ENCODE results near the gene RPE.

The RPE gene

GRCh38 chr2:210002158-210003157 lies at the start of gene RPE:
RPE (plus strand) TSS chr2:210002638; CDS start chr2:210002662, 24 bp downstream.
- TF ChIP-seq, protein P1, sequence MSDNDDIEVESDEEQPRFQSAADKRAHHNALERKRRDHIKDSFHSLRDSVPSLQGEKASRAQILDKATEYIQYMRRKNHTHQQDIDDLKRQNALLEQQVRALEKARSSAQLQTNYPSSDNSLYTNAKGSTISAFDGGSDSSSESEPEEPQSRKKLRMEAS (IDR thresholded peaks at IDR 0.05), result peak; percentile 63
- peak; percentile 79 for TF ChIP-seq TAF1 (IDR thresholded peaks at IDR 0.05; ENCODE audit: low read depth)
- peak; percentile 83 for TF ChIP-seq YY1 (IDR thresholded peaks at IDR 0.05; ENCODE audit: low read depth)
- TF ChIP-seq TCF12 (IDR thresholded peaks at IDR 0.05; ENCODE audit: low read depth), result peak; percentile 43; the same call in 1 of the 2 replicates
- TF ChIP-seq, protein P2, sequence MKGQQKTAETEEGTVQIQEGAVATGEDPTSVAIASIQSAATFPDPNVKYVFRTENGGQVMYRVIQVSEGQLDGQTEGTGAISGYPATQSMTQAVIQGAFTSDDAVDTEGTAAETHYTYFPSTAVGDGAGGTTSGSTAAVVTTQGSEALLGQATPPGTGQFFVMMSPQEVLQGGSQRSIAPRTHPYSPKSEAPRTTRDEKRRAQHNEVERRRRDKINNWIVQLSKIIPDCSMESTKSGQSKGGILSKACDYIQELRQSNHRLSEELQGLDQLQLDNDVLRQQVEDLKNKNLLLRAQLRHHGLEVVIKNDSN (IDR thresholded peaks at IDR 0.05), result no peak

GRCh38 chr2:209956271-209956670 lies 46.2 kb upstream of the RPE start:
- TF ChIP-seq, protein P1 (IDR thresholded peaks at IDR 0.05), result no peak
- TF ChIP-seq, protein P3, sequence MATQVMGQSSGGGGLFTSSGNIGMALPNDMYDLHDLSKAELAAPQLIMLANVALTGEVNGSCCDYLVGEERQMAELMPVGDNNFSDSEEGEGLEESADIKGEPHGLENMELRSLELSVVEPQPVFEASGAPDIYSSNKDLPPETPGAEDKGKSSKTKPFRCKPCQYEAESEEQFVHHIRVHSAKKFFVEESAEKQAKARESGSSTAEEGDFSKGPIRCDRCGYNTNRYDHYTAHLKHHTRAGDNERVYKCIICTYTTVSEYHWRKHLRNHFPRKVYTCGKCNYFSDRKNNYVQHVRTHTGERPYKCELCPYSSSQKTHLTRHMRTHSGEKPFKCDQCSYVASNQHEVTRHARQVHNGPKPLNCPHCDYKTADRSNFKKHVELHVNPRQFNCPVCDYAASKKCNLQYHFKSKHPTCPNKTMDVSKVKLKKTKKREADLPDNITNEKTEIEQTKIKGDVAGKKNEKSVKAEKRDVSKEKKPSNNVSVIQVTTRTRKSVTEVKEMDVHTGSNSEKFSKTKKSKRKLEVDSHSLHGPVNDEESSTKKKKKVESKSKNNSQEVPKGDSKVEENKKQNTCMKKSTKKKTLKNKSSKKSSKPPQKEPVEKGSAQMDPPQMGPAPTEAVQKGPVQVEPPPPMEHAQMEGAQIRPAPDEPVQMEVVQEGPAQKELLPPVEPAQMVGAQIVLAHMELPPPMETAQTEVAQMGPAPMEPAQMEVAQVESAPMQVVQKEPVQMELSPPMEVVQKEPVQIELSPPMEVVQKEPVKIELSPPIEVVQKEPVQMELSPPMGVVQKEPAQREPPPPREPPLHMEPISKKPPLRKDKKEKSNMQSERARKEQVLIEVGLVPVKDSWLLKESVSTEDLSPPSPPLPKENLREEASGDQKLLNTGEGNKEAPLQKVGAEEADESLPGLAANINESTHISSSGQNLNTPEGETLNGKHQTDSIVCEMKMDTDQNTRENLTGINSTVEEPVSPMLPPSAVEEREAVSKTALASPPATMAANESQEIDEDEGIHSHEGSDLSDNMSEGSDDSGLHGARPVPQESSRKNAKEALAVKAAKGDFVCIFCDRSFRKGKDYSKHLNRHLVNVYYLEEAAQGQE (IDR thresholded peaks at IDR 0.05; ENCODE audit: low read depth), result no peak
- TF ChIP-seq RAD21 (IDR thresholded peaks at IDR 0.05; ENCODE audit: low read depth) (no peak), TEAD4 (IDR thresholded peaks at IDR 0.05) (no peak), EP300 (IDR thresholded peaks at IDR 0.05; ENCODE audit: borderline replicate concordance) (no peak), FOXM1 (IDR thresholded peaks at IDR 0.05; ENCODE audit: borderline replicate concordance, low read depth) (no peak), CEBPB (IDR thresholded peaks at IDR 0.05) (no peak), EGR1 (IDR thresholded peaks at IDR 0.05) (no peak), YY1 (IDR thresholded peaks at IDR 0.05; ENCODE audit: low read depth) (no peak), ZBTB7A (IDR thresholded peaks at IDR 0.05; ENCODE audit: low read depth) (no peak), CREB1 (IDR thresholded peaks at IDR 0.05; ENCODE audit: low read depth) (no peak), NFIC (IDR thresholded peaks at IDR 0.05) (no peak), TAF1 (IDR thresholded peaks at IDR 0.05; ENCODE audit: low read depth) (no peak), TCF12 (IDR thresholded peaks at IDR 0.05; ENCODE audit: low read depth) (no peak)
- TF ChIP-seq, protein P2 (IDR thresholded peaks at IDR 0.05), result no peak

DNA sequence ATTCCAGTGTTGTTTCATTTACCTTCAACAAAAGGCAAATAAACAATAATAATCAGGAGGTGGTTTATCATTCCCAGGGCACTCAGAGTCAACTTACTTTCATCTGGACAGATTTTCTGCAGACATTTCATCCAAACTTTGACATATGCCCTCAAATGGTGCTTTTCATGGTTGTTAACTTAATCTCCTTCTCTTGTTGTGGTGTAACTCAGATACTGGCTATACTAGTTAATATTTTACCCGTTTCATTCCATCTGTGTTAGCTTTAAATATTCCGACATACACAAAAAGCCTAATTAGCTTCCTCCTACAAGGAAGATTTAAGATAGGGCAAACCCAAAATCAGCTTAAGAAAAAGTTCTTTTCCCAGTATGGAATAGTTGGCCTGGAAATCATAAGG lies 44.4 kb upstream of the RPE start:
- TF ChIP-seq CREB1 (IDR thresholded peaks at IDR 0.05; ENCODE audit: low read depth) (no peak), EP300 (IDR thresholded peaks at IDR 0.05; ENCODE audit: borderline replicate concordance) (no peak), YY1 (IDR thresholded peaks at IDR 0.05; ENCODE audit: low read depth) (no peak), TEAD4 (IDR thresholded peaks at IDR 0.05) (no peak)

GRCh38 chr2:209960045-209960444 lies 42.4 kb upstream of the RPE start:
- TF ChIP-seq TEAD4 (IDR thresholded peaks at IDR 0.05), result no peak
- no peak for TF ChIP-seq EGR1 (IDR thresholded peaks at IDR 0.05)
- no peak for TF ChIP-seq NFIC (IDR thresholded peaks at IDR 0.05)
- TF ChIP-seq, protein P2 (IDR thresholded peaks at IDR 0.05), result no peak
- no peak for TF ChIP-seq CEBPB (IDR thresholded peaks at IDR 0.05)
- no peak for TF ChIP-seq RAD21 (IDR thresholded peaks at IDR 0.05; ENCODE audit: low read depth)
- no peak for TF ChIP-seq CREB1 (IDR thresholded peaks at IDR 0.05; ENCODE audit: low read depth)
- TF ChIP-seq EP300 (IDR thresholded peaks at IDR 0.05; ENCODE audit: borderline replicate concordance), result no peak
- no peak for TF ChIP-seq TAF1 (IDR thresholded peaks at IDR 0.05; ENCODE audit: low read depth)
- TF ChIP-seq ZBTB7A (IDR thresholded peaks at IDR 0.05; ENCODE audit: low read depth), result no peak
- TF ChIP-seq, protein P1 (IDR thresholded peaks at IDR 0.05), result no peak
- no peak for TF ChIP-seq YY1 (IDR thresholded peaks at IDR 0.05; ENCODE audit: low read depth)

DNA sequence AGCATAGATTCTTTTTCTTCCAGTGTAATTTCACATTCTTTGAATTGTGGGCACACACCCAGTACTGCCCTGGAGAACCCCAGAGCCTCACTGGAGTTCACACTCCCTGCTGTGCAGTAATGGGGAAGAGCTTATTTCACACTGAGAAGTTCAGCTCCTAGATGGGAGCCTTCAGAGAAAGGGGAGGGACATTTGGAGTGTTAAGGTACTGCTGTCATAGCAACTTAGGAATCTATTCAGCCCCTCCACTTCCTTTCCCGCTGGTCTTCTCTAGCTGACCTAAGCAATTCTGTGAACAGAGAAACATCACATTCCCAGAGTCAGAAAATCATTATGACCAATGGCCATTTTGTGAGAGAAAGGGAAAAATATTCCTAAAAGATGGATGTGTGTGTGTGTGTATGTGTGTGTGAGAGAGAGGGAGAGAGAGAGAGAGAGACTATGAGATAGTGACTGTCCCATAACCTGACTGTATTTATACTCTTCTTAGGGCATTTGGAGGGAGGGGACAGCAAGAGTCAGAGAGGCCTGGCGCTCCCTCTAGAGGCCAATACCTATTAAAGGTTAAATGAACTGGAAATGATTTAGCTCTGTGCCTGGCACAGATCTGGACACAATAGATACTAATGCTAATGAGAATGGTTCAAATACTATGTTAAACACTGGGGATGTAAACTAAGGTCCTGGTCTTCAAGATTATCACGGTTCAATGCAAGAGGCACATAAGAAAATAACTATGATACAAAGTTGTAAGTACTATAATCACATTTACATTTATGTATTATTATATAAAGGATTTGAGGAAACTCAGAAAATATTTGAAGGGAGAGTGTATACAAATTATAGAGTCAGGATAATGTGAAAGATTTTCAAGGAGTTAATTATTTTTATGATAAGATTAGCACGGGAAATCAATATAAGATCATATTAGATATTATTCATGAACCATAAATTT lies 41.5 kb upstream of the RPE start:
- TF ChIP-seq NFIC (IDR thresholded peaks at IDR 0.05), result peak; percentile 68; the same call in 1 of the 2 replicates
- TF ChIP-seq EGR1 (IDR thresholded peaks at IDR 0.05), result no peak
- TF ChIP-seq TCF12 (IDR thresholded peaks at IDR 0.05; ENCODE audit: low read depth), result no peak
- no peak for TF ChIP-seq TAF1 (IDR thresholded peaks at IDR 0.05; ENCODE audit: low read depth)
- TF ChIP-seq TEAD4 (IDR thresholded peaks at IDR 0.05), result peak; percentile 76
- TF ChIP-seq, protein P3 (IDR thresholded peaks at IDR 0.05; ENCODE audit: low read depth), result no peak
- no peak for TF ChIP-seq CREB1 (IDR thresholded peaks at IDR 0.05; ENCODE audit: low read depth)
- no peak for TF ChIP-seq FOXM1 (IDR thresholded peaks at IDR 0.05; ENCODE audit: borderline replicate concordance, low read depth)
- TF ChIP-seq YY1 (IDR thresholded peaks at IDR 0.05; ENCODE audit: low read depth), result no peak
- TF ChIP-seq, protein P2 (IDR thresholded peaks at IDR 0.05), result no peak
- TF ChIP-seq RAD21 (IDR thresholded peaks at IDR 0.05; ENCODE audit: low read depth), result peak; percentile 85
- TF ChIP-seq EP300 (IDR thresholded peaks at IDR 0.05; ENCODE audit: borderline replicate concordance), result peak; percentile 36; the same call in 1 of the 2 replicates
- no peak for TF ChIP-seq ZBTB7A (IDR thresholded peaks at IDR 0.05; ENCODE audit: low read depth)

Measured in Ishikawa (cell line).